T-helper 9 cell (primary cell): ENCODE measurements around the gene SPC24.
"Not testable (repeated sequence)": the region's sequence is repeated elsewhere in the genome, so short reads cannot be mapped to it uniquely, and the experiment has no call there.

Source experiments
- DNase-seq: peaks from one replicate; pipeline ENCODE4 v3.0.0-alpha.2; 2020

SPC24 gene

GRCh38 chr19:11191934-11192333, 36.4 kb upstream of the SPC24 start:
- DNase-seq = no peak

GRCh38 chr19:11191273-11191755, 35.7 kb upstream of the SPC24 start:
- no peak for DNase-seq

- DNase-seq = no peak
Measured at GRCh38 chr19:11190501-11190900, 34.9 kb upstream of the SPC24 start.

GRCh38 chr19:11187441-11187840, 31.9 kb upstream of the SPC24 start:
- DNase-seq = no peak

- no peak for DNase-seq
Measured at GRCh38 chr19:11182994-11183393, 27.4 kb upstream of the SPC24 start.

GRCh38 chr19:11181488-11181887, 25.9 kb upstream of the SPC24 start:
- no peak for DNase-seq

- not testable (repeated sequence) for DNase-seq
Measured at GRCh38 chr19:11180975-11181374, 25.4 kb upstream of the SPC24 start.

- no peak for DNase-seq
Measured at GRCh38 chr19:11180346-11180745, 24.8 kb upstream of the SPC24 start.

- DNase-seq = no peak
Measured at GRCh38 chr19:11179716-11180297, 24.2 kb upstream of the SPC24 start.

GRCh38 chr19:11179145-11179465, 23.5 kb upstream of the SPC24 start:
- DNase-seq = not testable (repeated sequence)

- DNase-seq = no peak
Measured at GRCh38 chr19:11177592-11177991, 22.0 kb upstream of the SPC24 start.

GRCh38 chr19:11176466-11177193, 21.0 kb upstream of the SPC24 start:
- DNase-seq = no peak

- no peak for DNase-seq
Measured at GRCh38 chr19:11175920-11176319, 20.3 kb upstream of the SPC24 start.

- no peak for DNase-seq
Measured at GRCh38 chr19:11174336-11174735, 18.8 kb upstream of the SPC24 start.

GRCh38 chr19:11173516-11174155, 18.1 kb upstream of the SPC24 start:
- DNase-seq = no peak

GRCh38 chr19:11172576-11172975, 17.0 kb upstream of the SPC24 start:
- no peak for DNase-seq

- no peak for DNase-seq
Measured at GRCh38 chr19:11171144-11171543, 15.6 kb upstream of the SPC24 start.

- no peak for DNase-seq
Measured at GRCh38 chr19:11169896-11170678, 14.5 kb upstream of the SPC24 start.

- DNase-seq = no peak
Measured at GRCh38 chr19:11168568-11168967, 13.0 kb upstream of the SPC24 start.

- no peak for DNase-seq
Measured at GRCh38 chr19:11166281-11167142, 10.9 kb upstream of the SPC24 start.

GRCh38 chr19:11165486-11166030, 10.0 kb upstream of the SPC24 start:
- DNase-seq = no peak

GRCh38 chr19:11164879-11165406, 9.4 kb upstream of the SPC24 start:
- no peak for DNase-seq
